GM12801 (cell line): ENCODE data around the gene COQ9.

Experiments used
- TF ChIP-seq, protein P1 (sequence below): IDR thresholded peaks from one replicate; pipeline ENCODE4 v1.5.1; 2011; ENCODE audit warnings: control low read depth; ENCODE audit not compliant: insufficient read length; ENCODE audit errors: extremely low read depth

COQ9 gene

DNA sequence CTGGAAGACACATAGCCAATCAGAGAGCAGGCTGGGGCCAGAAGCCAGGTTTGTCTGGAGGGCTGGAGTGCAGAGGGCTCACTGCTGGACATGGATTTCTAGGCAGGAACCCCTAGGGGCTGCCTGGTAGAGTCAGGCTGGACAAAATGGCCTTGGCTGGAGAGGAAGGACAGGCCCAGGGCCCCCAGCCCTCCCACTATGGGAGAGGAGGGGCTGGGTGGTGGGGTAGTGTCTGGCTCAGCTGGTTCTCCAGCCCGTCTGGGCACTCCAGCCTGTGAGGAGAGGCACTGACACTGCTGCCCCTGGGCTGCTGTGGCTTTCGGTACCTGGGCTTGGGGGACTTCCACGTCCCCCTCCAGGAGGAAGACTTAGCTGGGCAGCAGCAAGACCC, 60.8 kb downstream of the COQ9 start:
- TF ChIP-seq, protein P1, sequence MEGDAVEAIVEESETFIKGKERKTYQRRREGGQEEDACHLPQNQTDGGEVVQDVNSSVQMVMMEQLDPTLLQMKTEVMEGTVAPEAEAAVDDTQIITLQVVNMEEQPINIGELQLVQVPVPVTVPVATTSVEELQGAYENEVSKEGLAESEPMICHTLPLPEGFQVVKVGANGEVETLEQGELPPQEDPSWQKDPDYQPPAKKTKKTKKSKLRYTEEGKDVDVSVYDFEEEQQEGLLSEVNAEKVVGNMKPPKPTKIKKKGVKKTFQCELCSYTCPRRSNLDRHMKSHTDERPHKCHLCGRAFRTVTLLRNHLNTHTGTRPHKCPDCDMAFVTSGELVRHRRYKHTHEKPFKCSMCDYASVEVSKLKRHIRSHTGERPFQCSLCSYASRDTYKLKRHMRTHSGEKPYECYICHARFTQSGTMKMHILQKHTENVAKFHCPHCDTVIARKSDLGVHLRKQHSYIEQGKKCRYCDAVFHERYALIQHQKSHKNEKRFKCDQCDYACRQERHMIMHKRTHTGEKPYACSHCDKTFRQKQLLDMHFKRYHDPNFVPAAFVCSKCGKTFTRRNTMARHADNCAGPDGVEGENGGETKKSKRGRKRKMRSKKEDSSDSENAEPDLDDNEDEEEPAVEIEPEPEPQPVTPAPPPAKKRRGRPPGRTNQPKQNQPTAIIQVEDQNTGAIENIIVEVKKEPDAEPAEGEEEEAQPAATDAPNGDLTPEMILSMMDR: no peak

DNA sequence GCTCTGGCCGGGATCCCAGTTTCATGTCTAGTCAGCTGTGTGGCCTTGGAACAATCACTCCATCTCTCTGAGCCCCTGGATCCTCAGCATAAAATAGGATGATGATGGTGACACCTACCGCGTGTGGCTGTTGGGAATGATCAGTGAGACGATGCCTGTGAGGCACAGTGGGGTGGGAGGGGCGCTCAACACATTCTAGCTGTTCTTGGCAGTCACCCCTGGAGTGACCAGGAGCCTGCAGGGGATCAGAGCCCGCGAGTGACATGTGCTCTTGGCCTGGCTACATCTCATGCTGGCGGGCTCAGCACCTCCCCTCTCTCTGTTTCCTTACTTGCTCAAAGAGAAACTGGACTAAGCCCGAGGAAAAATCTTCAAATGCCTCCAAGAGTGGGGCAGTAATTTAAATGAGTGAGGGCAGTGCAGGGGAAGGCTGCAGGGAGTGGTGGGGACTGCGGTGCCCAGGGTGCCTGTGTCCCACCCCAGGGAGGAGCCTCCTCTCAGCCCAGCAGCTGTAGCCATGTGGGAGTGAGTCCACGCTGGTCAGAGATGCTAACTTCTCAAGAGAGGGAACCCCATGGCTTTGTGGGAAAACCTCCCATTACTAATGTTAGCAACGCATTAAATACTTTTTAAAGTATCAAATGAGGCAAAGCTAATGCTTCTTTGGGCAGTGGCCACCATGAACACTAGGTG, 62.1 kb downstream of the COQ9 start:
- TF ChIP-seq, protein P1: no peak

DNA sequence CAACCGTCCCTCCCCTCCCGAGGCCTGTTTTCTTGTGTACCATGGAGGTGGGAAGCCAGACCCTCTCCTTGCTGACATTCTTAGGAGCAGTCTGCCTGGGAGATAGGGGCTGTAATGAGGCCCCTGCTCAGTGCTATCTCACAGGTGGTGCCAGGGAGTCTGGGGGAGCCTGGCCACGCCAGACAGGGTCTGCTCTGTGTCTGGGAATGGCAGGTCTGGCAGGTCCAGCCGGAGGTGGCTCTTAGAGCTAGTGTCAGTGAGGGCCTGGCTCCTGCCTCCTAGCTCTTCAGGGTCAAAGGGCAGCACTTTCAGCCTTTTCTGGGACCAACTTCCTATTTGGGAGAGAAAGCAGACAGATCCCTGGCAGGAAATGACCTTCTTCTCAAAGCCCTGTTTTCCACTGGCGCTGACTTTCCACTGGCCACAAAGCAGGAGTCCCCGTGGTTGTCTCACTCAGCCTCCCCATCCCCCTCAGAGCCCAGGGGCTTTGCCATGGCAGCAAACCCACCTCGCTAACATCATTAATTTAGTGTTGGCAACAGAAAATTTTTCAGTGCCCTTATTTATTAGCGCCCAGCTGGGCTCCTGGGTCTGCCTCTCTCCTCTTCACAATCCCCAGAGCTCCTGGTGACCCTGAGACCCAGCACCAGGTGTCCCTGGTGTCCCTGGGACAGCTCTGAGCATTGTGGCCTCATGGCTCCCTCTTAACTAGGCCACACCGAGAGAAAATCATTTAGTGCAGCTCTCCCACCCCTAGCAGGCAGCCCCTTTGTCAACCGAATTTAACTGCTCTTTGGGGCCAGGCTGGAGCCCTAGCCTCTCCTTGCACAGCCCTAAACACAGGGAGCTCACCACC, 63.0 kb downstream of the COQ9 start:
- TF ChIP-seq, protein P1: no peak
